ENCODE data around the gene CRNKL1.

DNA sequence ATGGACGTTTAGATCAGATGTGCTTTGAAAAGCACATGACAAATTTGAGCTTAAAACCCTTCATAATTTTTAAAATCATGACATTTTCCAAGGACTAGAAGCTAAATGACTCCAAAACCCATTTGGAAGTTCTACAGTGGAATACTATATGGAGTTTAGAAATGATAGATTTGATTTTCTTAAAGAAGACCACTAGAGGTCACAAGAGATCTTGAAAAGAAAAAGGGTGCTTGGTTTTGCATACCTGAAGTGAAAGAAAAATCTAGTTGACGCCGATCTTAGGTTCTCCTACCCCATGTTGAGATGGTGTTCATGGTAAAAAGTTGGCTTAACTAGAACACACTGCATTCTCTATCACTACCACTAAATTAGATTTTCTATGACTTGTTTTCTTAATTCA is 31.5 kb upstream of the CRNKL1 start:
- TF ChIP-seq, protein P1, sequence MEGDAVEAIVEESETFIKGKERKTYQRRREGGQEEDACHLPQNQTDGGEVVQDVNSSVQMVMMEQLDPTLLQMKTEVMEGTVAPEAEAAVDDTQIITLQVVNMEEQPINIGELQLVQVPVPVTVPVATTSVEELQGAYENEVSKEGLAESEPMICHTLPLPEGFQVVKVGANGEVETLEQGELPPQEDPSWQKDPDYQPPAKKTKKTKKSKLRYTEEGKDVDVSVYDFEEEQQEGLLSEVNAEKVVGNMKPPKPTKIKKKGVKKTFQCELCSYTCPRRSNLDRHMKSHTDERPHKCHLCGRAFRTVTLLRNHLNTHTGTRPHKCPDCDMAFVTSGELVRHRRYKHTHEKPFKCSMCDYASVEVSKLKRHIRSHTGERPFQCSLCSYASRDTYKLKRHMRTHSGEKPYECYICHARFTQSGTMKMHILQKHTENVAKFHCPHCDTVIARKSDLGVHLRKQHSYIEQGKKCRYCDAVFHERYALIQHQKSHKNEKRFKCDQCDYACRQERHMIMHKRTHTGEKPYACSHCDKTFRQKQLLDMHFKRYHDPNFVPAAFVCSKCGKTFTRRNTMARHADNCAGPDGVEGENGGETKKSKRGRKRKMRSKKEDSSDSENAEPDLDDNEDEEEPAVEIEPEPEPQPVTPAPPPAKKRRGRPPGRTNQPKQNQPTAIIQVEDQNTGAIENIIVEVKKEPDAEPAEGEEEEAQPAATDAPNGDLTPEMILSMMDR (IDR thresholded peaks at IDR 0.05) = peak; percentile 13 to 50 (median 38)
- TF ChIP-seq POLR2A (IDR thresholded peaks at IDR 0.05) = no peak
